Smooth muscle cell (in vitro differentiated cells): ENCODE measurements around the gene TTC33. TPM values are rescaled to one million over a fixed set of nuclear protein-coding genes. Genes with fewer than 3 reads are reported as not detected.

Experiments
- DNase-seq: peaks from one replicate; lab custom pipeline; 2025; ENCODE audit not compliant: unreplicated experiment; lab: John Stamatoyannopoulos, UW
- H2AFZ ChIP-seq: fragments of 200-600 bp; sonication (generic); 2 replicates; pipeline ENCODE4 v1.6.0; 2016; ENCODE audit warnings: antibody characterized with exemption, low read depth, mild to moderate bottlenecking
- H3F3A ChIP-seq: fragments of 200-600 bp; sonication (generic); 2 replicates; pipeline ENCODE4 v1.6.0; 2017; ENCODE audit warnings: antibody characterized with exemption, low read depth
- H3K27ac ChIP-seq: fragments of 200-600 bp; sonication (generic); 2 replicates; pipeline ENCODE4 v1.5.1; 2016; ENCODE audit warnings: low read depth, mild to moderate bottlenecking
- H3K27me3 ChIP-seq: fragments of 200-600 bp; sonication (generic); 2 replicates; pipeline ENCODE4 v1.6.1; 2016; ENCODE audit warnings: low read depth, mild to moderate bottlenecking
- H3K36me3 ChIP-seq: fragments of 200-600 bp; sonication (generic); 2 replicates; pipeline ENCODE4 v1.5.1; 2016; ENCODE audit warnings: low read depth
- H3K4me1 ChIP-seq: fragments of 200-600 bp; sonication (generic); 2 replicates; pipeline ENCODE4 v1.5.1; 2016; ENCODE audit warnings: low read depth
- H3K4me2 ChIP-seq: fragments of 200-600 bp; sonication (generic); 2 replicates; pipeline ENCODE4 v1.6.0; 2016; ENCODE audit warnings: mild to moderate bottlenecking
- H3K4me3 ChIP-seq: fragments of 200-600 bp; sonication (generic); 2 replicates; pipeline ENCODE4 v1.5.1; 2016; ENCODE audit warnings: mild to moderate bottlenecking
- H3K79me2 ChIP-seq: fragments of 200-600 bp; sonication (generic); 2 replicates; pipeline ENCODE4 v1.6.0; 2016; ENCODE audit warnings: low read depth, mild to moderate bottlenecking
- H3K9ac ChIP-seq: fragments of 200-600 bp; sonication (generic); 2 replicates; pipeline ENCODE4 v1.6.0; 2016; ENCODE audit warnings: low read depth
- H3K9me3 ChIP-seq: fragments of 200-600 bp; sonication (generic); replicated peaks from 2 replicates; pipeline ENCODE4 v1.5.1; 2016; ENCODE audit warnings: low read depth
- H4K20me1 ChIP-seq: fragments of 200-600 bp; sonication (generic); 2 replicates; pipeline ENCODE4 v1.6.0; 2016; ENCODE audit warnings: low read depth
- WGBS: methylation state at CpG from one replicate; pipeline ENCODE4 v1.1.7; 2016; ENCODE audit warnings: low lambda C conversion rate; 5-methylcytosine and 5-hydroxymethylcytosine counted together
- polyA plus RNA-seq: library from polyadenylated mRNA; unstranded; fragments of >200 nt; fragmentation: Nextera tagmentation; extraction: Ambion mirVana; gene quantifications from 2 replicates; pipeline ENCODE4 v1.2.1, GENCODE V29; 2016
- total RNA-seq: library from RNA; depleted of rRNA; stranded (reverse); fragments of >200 nt; gene quantifications from 2 replicates; pipeline ENCODE4 v1.2.3, GENCODE V29; 2014
- TF ChIP-seq, protein P1 (sequence below): fragments of 200-600 bp; sonication (generic); IDR thresholded peaks from 2 replicates; pipeline ENCODE4 v1.5.1; 2017; ENCODE audit warnings: borderline replicate concordance, mild to moderate bottlenecking, antibody characterized with exemption; ENCODE audit not compliant: insufficient read depth, poor library complexity, severe bottlenecking

Gene TTC33
- total and polyA plus RNA-seq, 2 experiments from 2014 or later, result 13.1 to 22.1 TPM

GRCh38 chr5:40560474-40561110 is 195.2 kb downstream of the TTC33 start:
- no peaks in the 10 kb centered on the region for H3F3A ChIP-seq
- TF ChIP-seq, protein P1, sequence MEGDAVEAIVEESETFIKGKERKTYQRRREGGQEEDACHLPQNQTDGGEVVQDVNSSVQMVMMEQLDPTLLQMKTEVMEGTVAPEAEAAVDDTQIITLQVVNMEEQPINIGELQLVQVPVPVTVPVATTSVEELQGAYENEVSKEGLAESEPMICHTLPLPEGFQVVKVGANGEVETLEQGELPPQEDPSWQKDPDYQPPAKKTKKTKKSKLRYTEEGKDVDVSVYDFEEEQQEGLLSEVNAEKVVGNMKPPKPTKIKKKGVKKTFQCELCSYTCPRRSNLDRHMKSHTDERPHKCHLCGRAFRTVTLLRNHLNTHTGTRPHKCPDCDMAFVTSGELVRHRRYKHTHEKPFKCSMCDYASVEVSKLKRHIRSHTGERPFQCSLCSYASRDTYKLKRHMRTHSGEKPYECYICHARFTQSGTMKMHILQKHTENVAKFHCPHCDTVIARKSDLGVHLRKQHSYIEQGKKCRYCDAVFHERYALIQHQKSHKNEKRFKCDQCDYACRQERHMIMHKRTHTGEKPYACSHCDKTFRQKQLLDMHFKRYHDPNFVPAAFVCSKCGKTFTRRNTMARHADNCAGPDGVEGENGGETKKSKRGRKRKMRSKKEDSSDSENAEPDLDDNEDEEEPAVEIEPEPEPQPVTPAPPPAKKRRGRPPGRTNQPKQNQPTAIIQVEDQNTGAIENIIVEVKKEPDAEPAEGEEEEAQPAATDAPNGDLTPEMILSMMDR, result no peak
- no peaks in the 10 kb centered on the region for H3K79me2 ChIP-seq
- H3K27me3 ChIP-seq, result no peaks in the 10 kb centered on the region
- DNase-seq, result no peak
- no peak overlapping the region for H3K9ac ChIP-seq
- H3K36me3 ChIP-seq, result no peaks in the 10 kb centered on the region
- H3K4me3 ChIP-seq, result no peak overlapping the region
- no peaks in the 10 kb centered on the region for H3K9me3 ChIP-seq
- no peaks in the 10 kb centered on the region for H4K20me1 ChIP-seq
- H3K27ac ChIP-seq, result no peak overlapping the region
- H3K4me1 ChIP-seq, result no peaks in the 10 kb centered on the region
- WGBS, result 83% methylated on average over 4 of the region's 4 CpGs
- H3K4me2 ChIP-seq, result no peak overlapping the region
- no peak overlapping the region for H2AFZ ChIP-seq

DNA sequence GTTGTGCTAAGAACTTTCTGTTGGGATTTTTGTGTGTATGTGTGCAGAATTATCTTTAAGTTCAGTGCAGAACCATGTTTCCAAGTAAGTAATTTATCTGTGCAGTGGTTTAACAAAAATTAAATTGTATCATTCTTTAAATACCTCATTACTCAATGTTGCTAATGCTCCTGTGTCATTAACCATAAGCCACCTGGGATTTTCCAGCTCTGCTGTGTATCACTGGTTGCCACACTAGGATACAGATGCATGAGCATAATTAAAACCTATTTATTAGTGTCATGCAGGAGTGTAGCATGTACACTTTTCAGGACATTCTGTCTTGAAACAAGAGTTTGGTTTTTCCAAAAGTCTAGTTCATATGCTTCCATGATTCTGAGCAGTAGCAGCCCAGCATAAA is 196.5 kb downstream of the TTC33 start:
- Histone ChIP-seq H4K20me1 (no peaks in the 10 kb centered on the region), H3K4me2 (no peak overlapping the region), H3K4me1 (no peaks in the 10 kb centered on the region), H3K36me3 (no peaks in the 10 kb centered on the region), H3F3A (no peaks in the 10 kb centered on the region), H3K9me3 (no peaks in the 10 kb centered on the region), H2AFZ (no peak overlapping the region), H3K27me3 (no peaks in the 10 kb centered on the region), H3K4me3 (no peak overlapping the region), H3K79me2 (no peaks in the 10 kb centered on the region), H3K27ac (no peak overlapping the region), H3K9ac (no peak overlapping the region)
- DNase-seq, result no peak
- TF ChIP-seq, protein P1, result no peak

DNA sequence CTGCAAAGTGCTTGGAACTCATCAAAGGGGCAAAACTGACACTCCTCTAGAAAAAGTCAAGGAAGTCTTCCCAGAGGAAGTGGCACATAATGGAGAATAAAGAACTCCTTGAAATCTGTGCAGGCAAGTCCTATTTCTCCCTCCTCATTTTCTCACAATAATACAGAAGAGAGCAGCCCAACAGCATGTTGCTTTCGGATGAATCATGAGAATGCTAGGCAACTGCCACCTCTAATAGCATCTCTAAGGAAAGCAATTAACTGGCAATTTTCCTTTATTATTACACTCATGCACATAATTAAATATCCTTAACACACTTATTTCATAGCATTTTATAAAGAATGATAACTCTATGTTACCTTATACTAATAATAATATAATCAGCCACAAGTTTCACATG is 198.3 kb downstream of the TTC33 start:
- Histone ChIP-seq H3K79me2 (no peaks in the 10 kb centered on the region), H3K36me3 (no peaks in the 10 kb centered on the region), H3K4me2 (no peak overlapping the region), H3K4me3 (no peak overlapping the region), H3K9ac (no peak overlapping the region), H3K27me3 (no peaks in the 10 kb centered on the region), H2AFZ (no peak overlapping the region), H3K9me3 (no peaks in the 10 kb centered on the region), H4K20me1 (no peaks in the 10 kb centered on the region), H3K27ac (no peak overlapping the region), H3F3A (no peaks in the 10 kb centered on the region), H3K4me1 (no peaks in the 10 kb centered on the region)
- no peak for DNase-seq
- 87% methylated on average over 1 of the region's 1 CpG for WGBS
- TF ChIP-seq, protein P1, result no peak

DNA sequence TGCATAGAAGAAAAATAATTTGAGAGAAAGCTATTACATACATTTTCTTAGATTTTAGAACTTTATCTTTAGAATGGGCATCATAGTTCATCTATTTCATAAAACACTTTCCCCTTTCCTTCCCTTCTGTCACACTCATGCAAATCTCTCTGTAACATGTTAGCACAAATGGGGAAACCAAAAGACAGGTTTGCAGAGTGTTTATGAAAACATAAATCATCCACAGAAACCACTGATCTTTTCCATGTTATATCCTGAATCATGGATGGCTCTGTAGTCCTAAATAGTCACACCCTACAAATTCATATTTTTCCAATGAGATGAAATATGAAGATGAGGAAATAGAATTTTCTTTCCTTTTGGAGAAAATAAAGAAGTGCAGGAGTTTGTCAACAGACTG is 198.9 kb downstream of the TTC33 start:
- DNase-seq, result no peak
- Histone ChIP-seq H3K27ac (no peak overlapping the region), H3K36me3 (no peaks in the 10 kb centered on the region), H3K9ac (no peak overlapping the region), H2AFZ (no peak overlapping the region), H3F3A (no peaks in the 10 kb centered on the region), H3K9me3 (no peaks in the 10 kb centered on the region), H3K4me2 (no peak overlapping the region), H3K79me2 (no peaks in the 10 kb centered on the region), H3K4me1 (no peaks in the 10 kb centered on the region), H3K4me3 (no peak overlapping the region), H4K20me1 (no peaks in the 10 kb centered on the region), H3K27me3 (no peaks in the 10 kb centered on the region)
- TF ChIP-seq, protein P1, result no peak
